ENCODE measurements around the gene PDSS1.
A peak's percentile ranks its signal among the peaks of the same experiment; 100 is the strongest.

The PDSS1 gene

GRCh38 chr10:26792758-26793495 is 95.4 kb downstream of the PDSS1 start:
- DNase-seq, result peak in 1 of 56 donors; percentile 6

Measured in amygdala (tissue), 56 donors.